Panc1 (cell line): ENCODE measurements around the gene ACLY. TPM values are rescaled to one million over a fixed set of nuclear protein-coding genes. Genes with fewer than 3 reads are reported as not detected.

Experiments used
- ATAC-seq: fragments of 200-7000 bp; cut with Tn5 transposase; 2 replicates; pipeline ENCODE4 v1.9.1; 2020; ENCODE audit warnings: mild to moderate bottlenecking, moderate library complexity
- BruUV-seq: library from RNA; stranded (reverse); fragments of 400-500 nt; replicated peaks from 2 replicates; lab custom pipeline; 2021; lab: Mats Ljungman, UMichigan
- CTCF ChIA-PET: fragments of 300-600 bp; sonication (Branson Sonifier 250); formaldehyde crosslinking; loops from one replicate; lab custom pipeline; 2022; ENCODE audit warnings: antibody characterized with exemption; lab: Charles Lee
- POLR2A ChIA-PET: fragments of 300-600 bp; sonication (Branson Sonifier 250); formaldehyde crosslinking; loops from one replicate; lab custom pipeline; 2022; ENCODE audit warnings: antibody characterized with exemption; lab: Charles Lee
- DNase-seq: peaks from one replicate; pipeline ENCODE4 v3.0.0-alpha.2; 2010; ENCODE audit warnings: low read depth, low spot score
- H3K27ac ChIP-seq: 2 replicates; pipeline ENCODE4 v1.5.1; 2011; ENCODE audit warnings: mild to moderate bottlenecking, low read length, inconsistent platforms
- H3K27me3 ChIP-seq: fragments of 200-500 bp; sonication (Bioruptor generic); 2 replicates; pipeline ENCODE4 v1.6.0; 2014; ENCODE audit warnings: low read length, inconsistent platforms; ENCODE audit not compliant: control insufficient read depth, insufficient read depth
- H3K36me3 ChIP-seq: fragments of 200-500 bp; sonication (Bioruptor generic); 2 replicates; pipeline ENCODE4 v1.5.1; 2014; ENCODE audit warnings: inconsistent platforms, mild to moderate bottlenecking, low read length, moderate library complexity; ENCODE audit not compliant: control insufficient read depth, insufficient read depth
- H3K4me1 ChIP-seq: 2 replicates; pipeline ENCODE4 v1.5.1; 2011; ENCODE audit warnings: inconsistent platforms, mild to moderate bottlenecking, low read length, moderate library complexity; ENCODE audit not compliant: control insufficient read depth, insufficient read depth
- H3K4me3 ChIP-seq, 2 experiments: 2 replicates each; pipeline ENCODE4 v1.5.1; 2011 to 2012; ENCODE audit warnings: low read depth in 2 of 2, low read length in 2 of 2, mild to moderate bottlenecking in 2 of 2, inconsistent platforms in 1 of 2, moderate library complexity in 1 of 2
- H3K9me3 ChIP-seq: fragments of 200-500 bp; sonication (Bioruptor generic); 2 replicates; pipeline ENCODE4 v1.5.1; 2014; ENCODE audit warnings: low read depth, mild to moderate bottlenecking, inconsistent platforms, low read length, moderate library complexity; ENCODE audit not compliant: control insufficient read depth, insufficient read depth
- CTCF ChIP-seq: fragments of 450-650 bp; IDR thresholded peaks from 2 replicates; pipeline ENCODE4 v1.5.1; 2017; ENCODE audit warnings: mild to moderate bottlenecking
- POLR2AphosphoS5 ChIP-seq: IDR thresholded peaks from 2 replicates; pipeline ENCODE4 v1.6.1; 2012; ENCODE audit warnings: mild to moderate bottlenecking, low read depth, low read length, moderate library complexity
- SIN3A ChIP-seq: IDR thresholded peaks from 2 replicates; pipeline ENCODE4 v1.6.1; 2012; ENCODE audit warnings: low read depth, mild to moderate bottlenecking, low read length, moderate library complexity, borderline replicate concordance; ENCODE audit not compliant: insufficient read depth
- TCF7L2 ChIP-seq: IDR thresholded peaks from 2 replicates; pipeline ENCODE4 v1.6.1; 2011; ENCODE audit warnings: mild to moderate bottlenecking, low read depth, low read length, inconsistent platforms
- in situ Hi-C: cut with HindIII; loops from 2 replicates; pipeline ENCODE4 v1.10.0; 2016; ENCODE audit warnings: low sequenced_read_pairs, low pct_unique_long_range_greater_than_20kb
- intact Hi-C: fragments of 100-400 bp; cut with micrococcal nuclease; formaldehyde crosslinking; loops from one replicate; pipeline ENCODE4 v1.10.0; 2022; ENCODE audit not compliant: unreplicated experiment
- total RNA-seq: library from RNA; stranded (reverse); gene quantifications from one replicate; pipeline ENCODE4 v1.2.1, GENCODE V29; 2021; ENCODE audit not compliant: unreplicated experiment
- TF ChIP-seq, protein P1 (sequence below), 2 experiments: IDR thresholded peaks; 2 replicates each; pipeline ENCODE4 v1.6.1; 2011 to 2012; ENCODE audit warnings: low read depth in 2 of 2, control low read depth in 1 of 2, low read length in 1 of 2, mild to moderate bottlenecking in 1 of 2, moderate library complexity in 1 of 2; ENCODE audit not compliant: insufficient read depth in 1 of 2

The ACLY gene
- total RNA-seq, 1 experiment from 2014 or later = 225 TPM

GRCh38 chr17:41910701-41911391 lies 7.9 kb downstream of the ACLY start:
- intact Hi-C loops = no loop called here
- CTCF ChIA-PET = interaction anchor here (0.6 kb wide), 1 partner anchor 11 kb away, joined by 4 read pairs; no protein-coding TSS in a partner anchor
- POLR2A ChIA-PET = no interaction called here
- Histone ChIP-seq H3K27ac (no peak overlapping the region), H3K4me3 (no peak overlapping the region), H3K36me3 (peaks cover 2% of the 10 kb centered on the region), H3K9me3 (no peaks in the 10 kb centered on the region), H3K27me3 (no peaks in the 10 kb centered on the region), H3K4me1 (peaks cover 7% of the 10 kb centered on the region)
- ATAC-seq = no peak; the same call in 1 of the 2 replicates
- TF ChIP-seq TCF7L2 = no peak
- TF ChIP-seq SIN3A = no peak
- TF ChIP-seq POLR2AphosphoS5 = no peak
- DNase-seq = no peak
- in situ Hi-C loops = no loop called here
- no TSS peak for BruUV-seq

GRCh38 chr17:41909088-41909487 lies 9.7 kb downstream of the ACLY start:
- in situ Hi-C loops = no loop called here
- ChIA-PET POLR2A (no interaction called here), CTCF (no interaction called here)
- Histone ChIP-seq H3K36me3 (peaks cover 4% of the 10 kb centered on the region), H3K27me3 (no peaks in the 10 kb centered on the region), H3K9me3 (no peaks in the 10 kb centered on the region), H3K27ac (no peak overlapping the region), H3K4me3 (no peak overlapping the region), H3K4me1 (no peaks in the 10 kb centered on the region)
- no peak for DNase-seq
- intact Hi-C loops = no loop called here
- no peak for TF ChIP-seq SIN3A
- TF ChIP-seq TCF7L2 = no peak
- TF ChIP-seq, protein P1, sequence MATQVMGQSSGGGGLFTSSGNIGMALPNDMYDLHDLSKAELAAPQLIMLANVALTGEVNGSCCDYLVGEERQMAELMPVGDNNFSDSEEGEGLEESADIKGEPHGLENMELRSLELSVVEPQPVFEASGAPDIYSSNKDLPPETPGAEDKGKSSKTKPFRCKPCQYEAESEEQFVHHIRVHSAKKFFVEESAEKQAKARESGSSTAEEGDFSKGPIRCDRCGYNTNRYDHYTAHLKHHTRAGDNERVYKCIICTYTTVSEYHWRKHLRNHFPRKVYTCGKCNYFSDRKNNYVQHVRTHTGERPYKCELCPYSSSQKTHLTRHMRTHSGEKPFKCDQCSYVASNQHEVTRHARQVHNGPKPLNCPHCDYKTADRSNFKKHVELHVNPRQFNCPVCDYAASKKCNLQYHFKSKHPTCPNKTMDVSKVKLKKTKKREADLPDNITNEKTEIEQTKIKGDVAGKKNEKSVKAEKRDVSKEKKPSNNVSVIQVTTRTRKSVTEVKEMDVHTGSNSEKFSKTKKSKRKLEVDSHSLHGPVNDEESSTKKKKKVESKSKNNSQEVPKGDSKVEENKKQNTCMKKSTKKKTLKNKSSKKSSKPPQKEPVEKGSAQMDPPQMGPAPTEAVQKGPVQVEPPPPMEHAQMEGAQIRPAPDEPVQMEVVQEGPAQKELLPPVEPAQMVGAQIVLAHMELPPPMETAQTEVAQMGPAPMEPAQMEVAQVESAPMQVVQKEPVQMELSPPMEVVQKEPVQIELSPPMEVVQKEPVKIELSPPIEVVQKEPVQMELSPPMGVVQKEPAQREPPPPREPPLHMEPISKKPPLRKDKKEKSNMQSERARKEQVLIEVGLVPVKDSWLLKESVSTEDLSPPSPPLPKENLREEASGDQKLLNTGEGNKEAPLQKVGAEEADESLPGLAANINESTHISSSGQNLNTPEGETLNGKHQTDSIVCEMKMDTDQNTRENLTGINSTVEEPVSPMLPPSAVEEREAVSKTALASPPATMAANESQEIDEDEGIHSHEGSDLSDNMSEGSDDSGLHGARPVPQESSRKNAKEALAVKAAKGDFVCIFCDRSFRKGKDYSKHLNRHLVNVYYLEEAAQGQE (IDR thresholded peaks at IDR 0.05; ENCODE audit: insufficient read depth in 1 of 2, low read depth in 2 of 2, low read length in 1 of 2) = no peak
- no peak for TF ChIP-seq CTCF
- no peak for TF ChIP-seq POLR2AphosphoS5
- no TSS peak for BruUV-seq
- ATAC-seq = no peak
